GM21423 (cell line): ENCODE data around the gene LRIG3.
"Not testable (repeated sequence)": the region's sequence is repeated elsewhere in the genome, so short reads cannot be mapped to it uniquely, and the experiment has no call there.

Experiments used
- ATAC-seq: cut with Tn5 transposase; IDR thresholded peaks from one replicate; pipeline ENCODE4 v1.9.1; 2021; ENCODE audit warnings: mild to moderate bottlenecking, moderate library complexity; ENCODE audit not compliant: unreplicated experiment

LRIG3 gene

DNA sequence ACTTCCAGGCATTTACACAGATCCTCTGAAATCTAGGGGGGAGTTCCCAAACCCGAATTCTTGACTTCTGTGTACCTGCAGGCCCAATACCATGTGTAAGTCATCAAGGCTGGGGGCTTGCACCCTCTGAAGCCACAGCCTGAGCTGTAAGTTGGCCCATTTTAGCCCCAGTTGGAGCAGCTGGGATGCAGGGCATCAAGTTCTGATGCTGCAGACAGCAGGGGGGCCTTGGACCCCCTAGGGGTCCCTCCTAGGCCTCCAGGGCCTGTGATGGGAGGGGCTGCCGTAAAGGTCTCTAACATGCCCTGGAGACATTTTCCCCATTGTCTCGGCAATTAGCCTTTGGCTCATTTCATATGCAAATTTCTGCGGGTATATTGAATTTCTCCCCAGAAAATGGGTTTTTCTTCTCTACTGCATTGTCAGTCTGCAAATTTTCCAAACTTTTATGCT, 59.5 kb downstream of the LRIG3 start:
- ATAC-seq: no peak

DNA sequence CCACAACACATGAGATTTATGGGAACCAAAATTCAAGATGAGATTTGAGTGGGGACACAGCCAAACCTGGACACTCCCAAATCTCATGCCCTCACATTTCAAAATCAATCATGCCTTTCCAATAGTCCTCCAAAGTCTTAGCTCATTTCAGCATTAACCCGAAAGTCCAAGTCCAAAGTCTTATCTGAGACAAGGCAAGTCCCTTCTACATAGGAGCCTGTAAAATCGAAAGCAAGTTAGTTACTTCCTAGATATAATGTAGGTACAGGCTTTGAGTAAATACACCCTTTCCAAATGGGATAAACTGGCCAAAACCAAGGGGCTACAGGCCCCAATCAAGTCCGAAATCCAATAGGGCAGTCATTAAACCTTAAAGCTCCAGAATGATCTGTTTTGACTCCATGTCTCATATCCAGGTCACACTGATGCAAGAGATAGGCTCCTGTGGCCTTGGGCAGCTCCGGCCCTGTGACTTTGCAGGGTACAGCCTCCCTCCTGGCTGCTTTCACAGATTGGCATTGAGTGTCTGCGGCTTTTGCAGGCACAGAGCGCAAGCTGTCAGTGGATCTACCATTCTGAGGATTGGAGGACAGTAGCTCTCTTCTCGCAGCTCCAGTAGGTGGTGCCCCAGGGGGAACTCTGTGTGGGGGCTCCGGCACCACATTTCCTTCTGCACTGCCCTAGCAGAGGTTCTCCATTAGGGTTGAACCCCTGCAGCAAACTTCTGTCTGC, 60.1 kb downstream of the LRIG3 start:
- ATAC-seq: no peak

- ATAC-seq: no peak
Observed at GRCh38 chr12:58858030-58858429, 62.3 kb downstream of the LRIG3 start.

DNA sequence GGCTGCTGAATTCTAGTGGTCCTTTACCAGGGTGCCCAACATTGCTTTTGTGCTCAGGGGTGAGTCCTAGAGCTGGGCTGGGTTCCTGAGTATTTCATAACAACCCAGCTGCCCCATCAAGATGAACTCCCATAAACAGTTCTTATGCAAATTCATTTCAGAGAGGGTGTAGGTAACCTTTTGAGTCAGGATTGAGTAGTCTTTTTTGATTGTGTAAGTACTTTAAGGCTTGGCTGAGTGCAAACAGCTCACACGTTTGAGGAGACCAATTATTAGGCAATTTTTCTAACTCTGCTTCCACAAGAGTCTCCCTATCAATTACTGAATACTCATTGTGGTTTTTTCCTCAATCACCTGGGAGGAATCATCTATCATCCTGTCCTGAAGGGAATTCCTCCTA, 63.1 kb downstream of the LRIG3 start:
- ATAC-seq: not testable (repeated sequence)

DNA sequence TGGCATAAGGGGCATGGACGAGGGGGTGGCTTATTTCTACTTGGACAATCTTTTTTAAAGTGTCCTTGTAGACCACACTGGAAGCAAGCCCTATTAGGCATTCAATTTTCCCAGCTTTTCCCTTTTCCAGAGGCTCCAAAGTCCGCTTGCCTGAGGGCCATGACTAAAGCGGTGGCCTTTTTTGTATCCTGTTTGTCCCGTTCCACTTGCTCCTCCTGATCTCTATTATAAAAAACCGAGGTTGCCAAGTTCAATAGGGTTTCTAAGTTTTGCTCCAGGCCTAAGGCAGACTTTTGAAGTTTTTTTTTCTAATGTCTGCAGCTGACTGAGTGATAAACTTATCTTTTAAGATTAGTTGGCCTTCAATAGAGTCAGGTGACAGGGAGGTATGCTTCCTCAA, 64.7 kb downstream of the LRIG3 start:
- ATAC-seq: not testable (repeated sequence)

DNA sequence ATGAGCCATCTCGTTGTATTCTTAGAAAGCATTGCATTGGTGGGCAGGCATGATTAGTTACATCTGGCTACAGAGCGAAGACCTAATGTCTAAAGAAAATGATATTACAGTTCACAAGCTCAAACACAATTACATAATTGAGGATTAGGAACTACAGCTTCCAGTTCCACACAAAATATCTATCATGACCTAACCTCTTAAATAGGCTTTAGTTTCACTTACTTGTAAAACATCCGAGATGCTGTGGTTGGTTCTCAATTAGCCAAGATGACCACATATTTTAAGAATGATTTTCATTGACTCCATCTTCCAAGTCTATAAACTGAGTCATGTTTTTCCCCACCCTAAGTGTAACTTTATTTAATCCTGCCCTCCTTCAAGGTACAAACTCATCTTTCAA, 69.5 kb downstream of the LRIG3 start:
- ATAC-seq: no peak

GRCh38 chr12:58847901-58848600, 72.3 kb downstream of the LRIG3 start:
- no peak for ATAC-seq

DNA sequence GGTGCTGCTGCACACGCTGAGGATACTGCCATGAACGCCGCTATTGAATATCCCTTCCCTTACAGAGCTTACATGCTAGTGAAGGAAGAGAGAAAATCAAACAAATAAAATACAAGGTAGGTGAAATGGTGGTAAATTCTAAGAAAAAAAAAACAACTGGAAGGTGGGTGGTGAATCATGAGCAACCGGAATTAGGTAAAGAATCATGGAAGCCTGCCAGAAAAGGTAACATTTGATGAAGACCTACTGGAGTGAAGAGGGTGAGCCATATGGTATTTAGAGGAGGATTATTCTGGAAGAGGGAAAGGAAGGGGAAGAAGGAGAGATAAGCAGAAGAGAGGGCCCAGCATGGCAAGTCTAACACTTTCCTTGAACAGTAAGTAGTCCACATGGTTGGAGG, 76.1 kb downstream of the LRIG3 start:
- no peak for ATAC-seq

DNA sequence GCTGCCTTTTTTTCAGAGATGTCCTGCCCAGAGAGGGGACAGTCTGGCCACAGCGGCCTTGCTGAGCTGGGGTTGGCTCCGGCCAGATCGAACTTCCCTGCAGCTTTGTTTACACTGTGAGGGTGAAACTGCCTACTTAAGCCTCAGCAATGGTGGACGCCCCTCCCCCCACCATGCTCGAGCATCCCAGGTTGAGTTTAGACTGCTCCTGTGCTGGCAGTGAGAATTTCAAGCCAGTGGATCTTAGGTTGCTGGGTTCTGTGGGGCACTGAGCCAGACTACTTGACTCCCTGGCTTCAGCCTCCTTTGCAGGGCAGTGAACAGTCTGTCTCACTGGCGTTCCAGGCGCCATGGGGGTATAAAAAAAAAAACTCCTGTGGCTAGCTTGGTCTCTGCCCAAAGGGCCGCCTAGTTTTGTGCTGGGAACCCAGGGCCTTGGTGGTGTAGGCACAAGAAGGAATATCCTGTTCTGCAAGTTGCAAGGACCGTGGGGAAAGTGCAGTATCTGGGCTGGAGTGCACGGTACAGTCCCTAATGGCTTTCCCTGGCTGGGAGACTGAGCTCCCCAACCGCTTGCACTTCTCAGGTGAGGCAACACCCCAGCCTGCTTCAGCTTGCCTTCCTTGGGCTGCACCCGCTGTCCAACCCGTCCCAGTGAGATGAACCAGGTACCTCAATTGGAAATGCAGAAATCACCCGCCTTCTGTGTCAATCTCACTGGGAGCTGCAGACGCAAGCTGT, 79.1 kb downstream of the LRIG3 start:
- no peak for ATAC-seq

DNA sequence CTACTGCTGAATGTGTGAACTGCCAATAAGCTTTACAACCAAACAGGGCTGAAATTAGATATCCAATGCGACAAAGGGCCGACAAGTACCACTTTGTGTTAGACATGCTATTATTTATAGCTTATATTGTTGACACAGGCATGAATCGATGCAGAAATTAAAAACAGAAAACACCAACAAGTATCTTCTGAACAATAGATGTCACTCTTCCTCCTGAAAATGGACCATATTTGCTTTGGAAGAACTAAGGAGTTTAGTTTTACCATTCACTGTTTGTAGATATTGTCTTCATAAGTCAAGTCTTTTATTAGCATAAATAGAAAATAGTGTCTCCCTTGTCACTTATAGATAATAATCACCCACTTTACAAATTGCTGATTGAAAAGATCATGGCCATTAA, 86.5 kb downstream of the LRIG3 start:
- no peak for ATAC-seq

DNA sequence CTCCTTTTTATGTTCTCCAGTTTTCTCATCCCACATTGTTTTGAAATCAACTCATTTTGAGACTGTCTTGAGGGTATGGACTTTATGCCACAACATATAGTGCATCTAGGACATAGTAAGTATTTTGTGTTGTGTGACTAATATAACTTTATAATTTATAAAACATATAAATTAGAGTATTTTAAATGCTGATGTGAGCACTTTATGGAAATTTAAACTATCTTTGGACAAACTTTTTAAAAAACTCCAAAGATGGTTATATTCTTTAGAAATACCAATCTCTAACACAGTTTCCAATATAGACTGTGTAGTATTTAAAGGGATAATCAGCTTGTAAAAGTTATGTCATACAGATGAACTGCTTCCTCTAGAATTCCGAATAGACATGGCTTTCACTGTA, 87.4 kb downstream of the LRIG3 start:
- ATAC-seq: no peak
